Testis (tissue), 2 donors: ENCODE measurements around the gene SRPX.

Source experiments
- POLR2A ChIP-seq: fragments of 450-650 bp; IDR thresholded peaks from one replicate; pipeline ENCODE4 v1.6.1; 2017; ENCODE audit warnings: antibody characterized with exemption, mild to moderate bottlenecking, moderate library complexity
- TF ChIP-seq, protein P1 (sequence below), 3 experiments: fragments of 450-650 bp in 2 of 3; fragments of 200-600 bp in 1 of 3; sonication (generic) in 1 of 3; IDR thresholded peaks; one replicate each; pipeline ENCODE4 v1.5.1; 2016 to 2019; ENCODE audit warnings: antibody characterized with exemption in 3 of 3, mild to moderate bottlenecking in 2 of 3, moderate library complexity in 1 of 3

DNA sequence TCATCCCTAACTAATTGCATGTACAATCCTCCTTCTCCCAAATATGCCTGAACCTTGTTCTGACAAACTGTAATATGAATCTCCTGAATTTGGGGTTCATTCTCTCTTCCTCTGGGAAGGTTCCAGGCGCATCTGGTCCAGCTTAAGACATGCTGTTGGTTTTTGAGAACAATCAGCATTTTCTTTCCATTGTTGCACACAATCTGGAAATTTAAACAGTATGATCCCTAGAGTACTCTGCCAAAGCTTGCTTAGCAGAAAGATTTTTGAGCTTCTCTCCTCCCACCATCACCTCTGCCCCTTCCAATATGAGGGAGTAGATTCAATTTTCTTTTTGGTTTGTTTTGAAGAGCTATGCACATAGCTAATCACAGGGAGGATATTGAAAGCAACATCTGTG is 50.1 kb downstream of the SRPX start:
- TF ChIP-seq, protein P1, sequence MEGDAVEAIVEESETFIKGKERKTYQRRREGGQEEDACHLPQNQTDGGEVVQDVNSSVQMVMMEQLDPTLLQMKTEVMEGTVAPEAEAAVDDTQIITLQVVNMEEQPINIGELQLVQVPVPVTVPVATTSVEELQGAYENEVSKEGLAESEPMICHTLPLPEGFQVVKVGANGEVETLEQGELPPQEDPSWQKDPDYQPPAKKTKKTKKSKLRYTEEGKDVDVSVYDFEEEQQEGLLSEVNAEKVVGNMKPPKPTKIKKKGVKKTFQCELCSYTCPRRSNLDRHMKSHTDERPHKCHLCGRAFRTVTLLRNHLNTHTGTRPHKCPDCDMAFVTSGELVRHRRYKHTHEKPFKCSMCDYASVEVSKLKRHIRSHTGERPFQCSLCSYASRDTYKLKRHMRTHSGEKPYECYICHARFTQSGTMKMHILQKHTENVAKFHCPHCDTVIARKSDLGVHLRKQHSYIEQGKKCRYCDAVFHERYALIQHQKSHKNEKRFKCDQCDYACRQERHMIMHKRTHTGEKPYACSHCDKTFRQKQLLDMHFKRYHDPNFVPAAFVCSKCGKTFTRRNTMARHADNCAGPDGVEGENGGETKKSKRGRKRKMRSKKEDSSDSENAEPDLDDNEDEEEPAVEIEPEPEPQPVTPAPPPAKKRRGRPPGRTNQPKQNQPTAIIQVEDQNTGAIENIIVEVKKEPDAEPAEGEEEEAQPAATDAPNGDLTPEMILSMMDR (IDR thresholded peaks at IDR 0.05), result no peak
- no peak for TF ChIP-seq POLR2A
